Bronchial epithelial cell (primary cell): Measurements from ENCODE around the gene RGS6. TPM values are rescaled to one million over a fixed set of nuclear protein-coding genes. Genes with fewer than 3 reads are reported as not detected.

Source experiments
- DNase-seq: peaks from one replicate; pipeline ENCODE4 v3.0.0-alpha.2; 2010; ENCODE audit warnings: low read depth
- FAIRE-seq: peaks from 2 replicates; lab custom pipeline; 2011; peaks lifted over from hg19 to GRCh38; lab: Jason Lieb, UNC
- H3K27me3 ChIP-seq: 2 replicates; pipeline ENCODE4 v1.5.1; 2011; ENCODE audit warnings: low read length; ENCODE audit not compliant: control insufficient read depth, insufficient read depth
- H3K36me3 ChIP-seq: 2 replicates; pipeline ENCODE4 v1.5.1; 2011; ENCODE audit warnings: low read length; ENCODE audit not compliant: control insufficient read depth, insufficient read depth
- H3K4me3 ChIP-seq: 2 replicates; pipeline ENCODE4 v1.5.1; 2011; ENCODE audit warnings: mild to moderate bottlenecking, low read depth, low read length, control low read depth
- CTCF ChIP-seq: IDR thresholded peaks from 2 replicates; pipeline ENCODE4 v1.5.1; 2011; ENCODE audit warnings: mild to moderate bottlenecking, moderate library complexity, low read length, control low read depth, inconsistent platforms; ENCODE audit not compliant: insufficient read depth, severe bottlenecking
- total RNA-seq: library from RNA; depleted of rRNA; stranded (reverse); fragments of >200 nt; gene quantifications from 2 replicates; pipeline ENCODE4 v1.2.1, GENCODE V29; 2014

The RGS6 gene
- total RNA-seq, 1 donor from 2014 or later: not detected

- Histone ChIP-seq H3K4me3 (no peak overlapping the region), H3K36me3 (no peaks in the 10 kb centered on the region), H3K27me3 (no peaks in the 10 kb centered on the region)
- DNase-seq (no peak), FAIRE-seq (no peak)
- TF ChIP-seq CTCF: no peak
These were observed 38.0 kb downstream of the RGS6 start for GRCh38 chr14:71970272-71970671.

DNA sequence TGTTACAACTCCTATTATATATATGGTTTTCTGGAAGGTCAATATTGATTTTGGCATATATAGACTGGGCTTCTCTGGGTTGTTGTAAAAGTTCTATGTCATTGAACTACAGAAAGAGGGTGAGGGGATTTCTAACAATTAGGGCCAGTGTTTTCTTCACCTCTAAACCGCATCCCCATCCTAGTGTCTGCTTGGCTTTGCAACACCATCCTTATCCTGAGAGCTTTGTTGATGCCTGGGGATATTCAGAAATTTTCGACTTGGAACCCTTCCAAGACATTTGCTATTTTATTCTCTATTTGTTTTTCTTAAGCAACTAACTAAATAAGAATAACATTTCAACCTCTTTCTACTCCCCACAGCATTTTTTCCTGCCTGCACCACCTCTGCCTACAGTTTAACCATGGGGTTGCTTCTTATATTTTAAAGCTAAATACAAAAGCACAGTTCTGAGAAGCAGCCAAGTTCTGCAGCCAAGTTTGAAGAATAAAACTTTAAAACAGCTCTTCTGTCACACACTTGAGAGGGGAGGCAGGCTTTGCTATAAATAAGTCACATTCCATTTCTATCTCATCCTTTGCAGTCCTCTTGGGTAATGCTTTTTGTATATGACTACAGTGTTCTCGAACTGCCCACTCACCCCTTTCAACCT lies 53.4 kb downstream of the RGS6 start:
- no peak for FAIRE-seq
- TF ChIP-seq CTCF: no peak

DNA sequence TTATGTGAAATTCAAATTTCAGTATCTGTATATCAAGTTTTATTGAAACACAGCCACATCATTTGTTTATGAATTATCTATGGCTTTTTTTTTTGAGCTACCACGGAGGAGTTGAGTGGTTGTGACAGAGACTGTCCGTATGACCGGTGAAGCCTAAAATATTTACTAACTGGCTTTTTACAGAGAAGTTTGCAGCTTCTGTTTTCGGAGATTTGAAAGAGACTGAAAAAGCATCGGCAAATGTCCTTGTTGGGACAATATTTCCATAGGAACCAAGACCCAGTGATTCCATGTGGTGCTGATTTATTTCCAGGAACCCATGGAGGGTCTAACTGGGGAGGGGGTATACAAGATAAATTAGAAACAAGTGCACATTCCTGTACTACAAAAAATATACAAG lies 56.2 kb downstream of the RGS6 start:
- DNase-seq: no peak
- Histone ChIP-seq H3K27me3 (no peaks in the 10 kb centered on the region), H3K4me3 (no peak overlapping the region), H3K36me3 (no peaks in the 10 kb centered on the region)
- no peak for FAIRE-seq
- TF ChIP-seq CTCF: no peak

More for the DNA sequence above, 53.4 kb downstream of the RGS6 start:
- no peak overlapping the region for H3K4me3 ChIP-seq
- no peaks in the 10 kb centered on the region for H3K36me3 ChIP-seq
- no peaks in the 10 kb centered on the region for H3K27me3 ChIP-seq
- no peak for DNase-seq

- H3K27me3 ChIP-seq: no peaks in the 10 kb centered on the region
- H3K36me3 ChIP-seq: no peaks in the 10 kb centered on the region
- no peak for TF ChIP-seq CTCF
- DNase-seq: no peak
- H3K4me3 ChIP-seq: no peak overlapping the region
- FAIRE-seq: no peak
These were observed 56.7 kb downstream of the RGS6 start for GRCh38 chr14:71988939-71989338.

DNA sequence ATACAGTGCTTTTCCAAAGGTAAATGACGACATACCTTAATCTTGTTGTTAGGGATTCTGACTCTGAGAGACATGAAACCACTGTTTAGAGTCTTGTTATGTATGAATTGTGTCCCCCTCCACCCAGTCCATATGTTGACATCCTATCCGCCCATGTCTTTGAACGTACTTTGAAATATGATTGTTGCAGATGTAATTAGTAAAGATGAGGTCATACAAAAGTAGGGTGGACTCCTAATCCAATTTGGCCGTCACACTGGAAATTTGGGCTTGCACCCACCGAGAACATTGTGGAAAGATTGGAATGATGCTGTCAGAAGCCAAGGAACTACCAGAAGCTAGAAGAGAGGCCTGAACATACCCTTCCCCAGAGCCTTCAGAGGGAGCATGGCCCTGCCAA lies 62.2 kb downstream of the RGS6 start:
- Histone ChIP-seq H3K4me3 (no peak overlapping the region), H3K27me3 (no peaks in the 10 kb centered on the region), H3K36me3 (no peaks in the 10 kb centered on the region)
- no peak for TF ChIP-seq CTCF
- FAIRE-seq: no peak
- DNase-seq: no peak

- FAIRE-seq (no peak), DNase-seq (no peak)
- no peaks in the 10 kb centered on the region for H3K27me3 ChIP-seq
- H3K4me3 ChIP-seq: no peak overlapping the region
- TF ChIP-seq CTCF: no peak
- H3K36me3 ChIP-seq: no peaks in the 10 kb centered on the region
These were observed 63.5 kb downstream of the RGS6 start for GRCh38 chr14:71995741-71996140.
